Aorta (tissue), 5 donors: ENCODE results near the gene NAA60. TPM values are rescaled to one million over a fixed set of nuclear protein-coding genes. Genes with fewer than 3 reads are reported as not detected.

Experiments used
- ATAC-seq: fragments of 200-7000 bp; cut with Tn5 transposase; one replicate; pipeline ENCODE4 v1.9.1; 2022; ENCODE audit warnings: moderate library complexity; ENCODE audit not compliant: low FRiP score
- DNase-seq, 2 donors: peaks; one replicate each; pipeline ENCODE4 v3.0.0-alpha.2; 2020
- H3K27ac ChIP-seq, 2 donors: one replicate each; pipeline ENCODE4 v1.5.1; 2013; ENCODE audit warnings: low read length in 2 of 2, mild to moderate bottlenecking in 2 of 2, moderate library complexity in 2 of 2, control low read depth in 1 of 2, inconsistent platforms in 1 of 2, low read depth in 1 of 2
- H3K27me3 ChIP-seq, 2 donors: one replicate each; pipeline ENCODE4 v1.6.1; 2013; ENCODE audit warnings: control low read depth in 1 of 2, low read length in 1 of 2, mild to moderate bottlenecking in 1 of 2, moderate library complexity in 1 of 2; ENCODE audit not compliant: insufficient read depth in 2 of 2, control insufficient read depth in 1 of 2
- H3K36me3 ChIP-seq, 2 donors: one replicate each; pipeline ENCODE4 v1.6.1; 2013; ENCODE audit warnings: control low read depth in 1 of 2, low read length in 1 of 2, mild to moderate bottlenecking in 1 of 2; ENCODE audit not compliant: insufficient read depth in 2 of 2, control insufficient read depth in 1 of 2
- H3K4me1 ChIP-seq, 2 donors: one replicate each; pipeline ENCODE4 v1.6.1; 2013; ENCODE audit warnings: low read length in 2 of 2, control low read depth in 1 of 2, mild to moderate bottlenecking in 1 of 2, moderate library complexity in 1 of 2; ENCODE audit not compliant: insufficient read depth in 2 of 2, control insufficient read depth in 1 of 2
- H3K4me3 ChIP-seq, 2 donors: one replicate each; pipeline ENCODE4 v1.5.1; 2013; ENCODE audit warnings: low read length in 2 of 2, control low read depth in 1 of 2, mild to moderate bottlenecking in 1 of 2
- H3K9me3 ChIP-seq: one replicate; pipeline ENCODE4 v1.6.1; 2013; ENCODE audit warnings: mild to moderate bottlenecking, low read length; ENCODE audit not compliant: control insufficient read depth
- WGBS, 2 donors: extraction: QIAGEN DNeasy Blood & Tissue Kit; methylation state at CpG; one replicate each; pipeline ENCODE4 v1.1.7; 2013; 5-methylcytosine and 5-hydroxymethylcytosine counted together
- intact Hi-C, 2 donors: fragments of 100-400 bp; cut with DNase I; formaldehyde crosslinking; loops; one replicate each; pipeline versions ENCODE4 v1.14.2 to v1.15.0; 2022
- polyA plus RNA-seq, 2 donors: library from polyadenylated mRNA; stranded (reverse); fragments of 200-250 nt; gene quantifications; one replicate each; pipeline ENCODE4 v1.2.3, GENCODE V29; 2013
- total RNA-seq, 2 donors: library from RNA; stranded (reverse); fragmentation: NEBNext Ultra II Directional; extraction: Animal tissue kit (Norgen Biotek cat#: 25700); gene quantifications; one replicate each; pipeline ENCODE4 v1.2.1, GENCODE V29; 2021
- donor health status: healthy with polysubstance abuse.
- donor health status: Bipolar disorder and iron deficiency.
- donor health status: DM: no; HTN: no; CAD: no.
- donor health status: DM: no; HTN: no; CAD: no.
- donor health status: DM: yes; HTN: yes; CAD: no.

The NAA60 gene
- total and polyA plus RNA-seq, 4 donors, result 20.2 to 47.5 (median 35.7) TPM

DNA sequence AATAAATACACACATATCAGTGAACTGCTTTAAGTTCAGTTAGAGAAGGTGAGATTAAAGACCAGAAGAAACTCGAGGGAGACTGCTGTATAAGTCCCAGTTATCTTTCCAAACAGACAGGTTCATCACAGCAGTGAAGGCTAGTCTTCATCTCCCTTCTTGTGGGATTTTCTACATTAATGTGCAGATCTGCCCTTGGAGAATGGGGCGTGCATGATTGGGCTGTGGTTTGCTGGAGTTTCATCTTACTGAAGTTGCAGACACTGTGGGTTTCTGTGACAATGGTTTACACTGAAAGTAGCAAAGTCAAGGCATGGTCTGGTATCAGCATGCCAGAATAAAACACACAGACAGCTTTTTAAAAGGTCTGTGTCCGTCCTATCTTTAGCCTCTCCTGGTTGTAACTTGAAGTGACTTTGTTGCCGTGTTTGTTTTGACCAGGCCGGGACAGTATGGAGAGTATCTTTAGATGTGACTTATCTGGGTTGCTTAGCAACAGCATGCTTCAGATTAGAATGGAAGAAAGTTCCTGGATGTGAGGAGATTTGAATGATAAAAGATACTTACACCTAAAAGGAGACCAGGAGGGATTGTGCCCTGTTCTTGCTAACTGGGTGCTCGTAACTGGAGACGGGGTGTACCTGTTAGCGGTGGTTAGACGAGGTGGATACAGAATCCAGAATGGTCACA lies 16.1 kb downstream of the NAA60 start:
- H3K4me3 ChIP-seq, result peak overlapping the region in 1 of 2 donors; percentile 84
- 47 to 51% methylated on average over 9 of the region's 9 CpGs for WGBS, 2 donors
- DNase-seq (no peak), ATAC-seq (no peak)
- intact Hi-C loops, result loop anchor here (5.0 to 10.0 kb wide), 3 partner anchors 43 to 177 kb away; partner anchors contain the start of genes ZNF263 (in 2 of the 2) and CLUAP1 (in 1 of the 2)
- no peaks in the 10 kb centered on the region for H3K27me3 ChIP-seq
- H3K4me1 ChIP-seq, result no peaks in the 10 kb centered on the region
- no peaks in the 10 kb centered on the region for H3K9me3 ChIP-seq
- H3K27ac ChIP-seq, result no peak overlapping the region
- no peaks in the 10 kb centered on the region for H3K36me3 ChIP-seq

DNA sequence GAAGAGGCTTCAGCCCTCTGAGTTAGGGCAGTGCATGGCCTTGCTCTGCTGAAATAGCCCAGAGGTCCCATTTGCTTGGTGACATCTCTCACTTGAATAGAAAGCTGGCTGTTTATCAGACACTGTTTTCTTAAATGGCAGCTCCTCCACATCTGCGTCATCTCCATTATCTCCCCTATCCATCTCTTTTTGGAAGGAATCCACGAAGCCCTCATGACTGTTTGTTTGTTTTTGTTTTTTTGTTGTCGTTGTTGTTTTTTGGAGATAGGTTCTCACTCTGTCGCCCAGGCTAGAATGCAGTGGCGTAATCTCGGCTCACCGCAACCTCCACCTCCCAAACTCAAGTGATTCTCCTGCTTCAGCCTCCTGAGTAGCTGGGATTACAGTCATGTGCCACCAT lies 16.6 kb downstream of the NAA60 start:
- Histone ChIP-seq H3K9me3 (no peaks in the 10 kb centered on the region), H3K27me3 (no peaks in the 10 kb centered on the region), H3K27ac (no peak overlapping the region), H3K4me1 (no peaks in the 10 kb centered on the region), H3K4me3 (no peak overlapping the region), H3K36me3 (no peaks in the 10 kb centered on the region)
- peak in 1 of 2 donors; percentile 46 for DNase-seq
- intact Hi-C loops, result no loop called here
- no peak for ATAC-seq
- 86% methylated on average over 7 of the region's 7 CpGs for WGBS, 2 donors

DNA sequence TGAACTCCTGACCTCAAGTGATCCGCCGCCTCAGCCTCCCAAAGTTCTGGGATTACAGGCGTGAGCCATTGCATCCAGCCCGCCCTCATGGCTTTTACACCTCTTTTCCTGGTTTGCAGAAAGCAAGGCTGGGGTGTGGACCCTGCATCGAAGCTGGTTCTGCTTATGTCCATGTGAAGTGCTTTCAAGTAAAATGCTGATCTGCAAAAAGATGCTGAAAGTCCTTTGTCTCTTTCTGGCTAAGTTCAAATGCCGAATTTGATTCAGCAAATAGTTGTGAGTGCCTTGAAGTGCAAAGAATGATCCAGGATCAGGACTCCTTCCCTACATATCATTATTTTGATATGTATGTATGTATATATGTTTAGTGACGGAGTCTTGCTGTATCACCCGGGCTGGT lies 17.1 kb downstream of the NAA60 start:
- intact Hi-C loops, result no loop called here
- H3K36me3 ChIP-seq, result no peaks in the 10 kb centered on the region
- ATAC-seq (no peak), DNase-seq (no peak)
- H3K9me3 ChIP-seq, result no peaks in the 10 kb centered on the region
- WGBS, 2 donors, result 87 to 90% methylated on average over 8 of the region's 8 CpGs
- H3K27ac ChIP-seq, result no peak overlapping the region
- H3K27me3 ChIP-seq, result no peaks in the 10 kb centered on the region
- H3K4me1 ChIP-seq, result no peaks in the 10 kb centered on the region
- H3K4me3 ChIP-seq, result no peak overlapping the region

- 78 to 81% methylated on average over 8 of the region's 8 CpGs for WGBS, 2 donors
- no peaks in the 10 kb centered on the region for H3K36me3 ChIP-seq
- no peak overlapping the region for H3K27ac ChIP-seq
- H3K4me1 ChIP-seq, result no peaks in the 10 kb centered on the region
- no peak for ATAC-seq
- intact Hi-C loops, result no loop called here
- H3K9me3 ChIP-seq, result no peaks in the 10 kb centered on the region
- H3K27me3 ChIP-seq, result no peaks in the 10 kb centered on the region
- H3K4me3 ChIP-seq, result no peak overlapping the region
- peak in 1 of 2 donors; percentile 52 for DNase-seq
Observed at GRCh38 chr16:3461151-3461550, 17.7 kb downstream of the NAA60 start.

GRCh38 chr16:3465301-3465700 lies 21.8 kb downstream of the NAA60 start:
- no peak overlapping the region for H3K4me3 ChIP-seq
- no peaks in the 10 kb centered on the region for H3K36me3 ChIP-seq
- no peaks in the 10 kb centered on the region for H3K27me3 ChIP-seq
- no peak overlapping the region for H3K27ac ChIP-seq
- no peaks in the 10 kb centered on the region for H3K4me1 ChIP-seq
- WGBS, 2 donors, result 89 to 97% methylated on average over 12 of the region's 12 CpGs
- intact Hi-C loops, result no loop called here
- DNase-seq (peak in 1 of 2 donors; percentile 37), ATAC-seq (no peak)
- no peaks in the 10 kb centered on the region for H3K9me3 ChIP-seq

DNA sequence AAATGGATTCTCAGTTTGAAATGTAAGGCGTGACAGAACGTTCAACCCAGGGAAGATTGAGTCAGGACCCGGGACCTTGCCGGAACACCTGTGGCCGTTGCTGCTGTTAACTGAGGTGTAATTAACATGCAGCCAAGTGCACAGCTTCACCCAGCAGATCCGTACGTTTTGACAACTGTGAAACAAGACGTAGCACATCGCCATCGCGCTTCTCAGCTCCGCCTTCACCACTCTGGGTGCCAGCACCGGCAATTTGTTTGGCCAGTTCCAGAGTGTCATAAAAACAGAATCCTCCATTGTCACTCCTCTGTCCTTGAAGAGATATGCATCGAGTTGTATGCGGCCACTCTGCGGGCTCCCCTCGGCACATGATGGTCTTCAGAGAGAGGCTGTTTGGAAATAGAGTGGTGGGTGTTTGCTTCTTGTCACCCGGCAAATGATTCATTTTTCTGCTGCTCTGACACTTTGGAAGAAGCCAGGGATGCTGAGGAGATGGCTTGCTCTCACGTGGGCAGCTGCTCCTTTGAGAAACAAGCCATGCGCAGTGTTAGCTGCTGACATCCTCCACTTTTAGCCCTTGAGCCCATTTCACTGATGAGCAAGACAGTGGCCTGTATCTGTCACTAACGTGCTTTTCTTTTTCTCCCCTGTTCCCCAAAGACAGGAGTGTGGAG lies 22.6 kb downstream of the NAA60 start:
- H3K36me3 ChIP-seq, result no peaks in the 10 kb centered on the region
- no peak overlapping the region for H3K27ac ChIP-seq
- intact Hi-C loops, result no loop called here
- H3K4me3 ChIP-seq, result no peak overlapping the region
- DNase-seq, result peak in 1 of 2 donors; percentile 54
- no peaks in the 10 kb centered on the region for H3K27me3 ChIP-seq
- no peaks in the 10 kb centered on the region for H3K4me1 ChIP-seq
- no peaks in the 10 kb centered on the region for H3K9me3 ChIP-seq
- no peak for ATAC-seq
- 85 to 86% methylated on average over 21 of the region's 21 CpGs for WGBS, 2 donors

DNA sequence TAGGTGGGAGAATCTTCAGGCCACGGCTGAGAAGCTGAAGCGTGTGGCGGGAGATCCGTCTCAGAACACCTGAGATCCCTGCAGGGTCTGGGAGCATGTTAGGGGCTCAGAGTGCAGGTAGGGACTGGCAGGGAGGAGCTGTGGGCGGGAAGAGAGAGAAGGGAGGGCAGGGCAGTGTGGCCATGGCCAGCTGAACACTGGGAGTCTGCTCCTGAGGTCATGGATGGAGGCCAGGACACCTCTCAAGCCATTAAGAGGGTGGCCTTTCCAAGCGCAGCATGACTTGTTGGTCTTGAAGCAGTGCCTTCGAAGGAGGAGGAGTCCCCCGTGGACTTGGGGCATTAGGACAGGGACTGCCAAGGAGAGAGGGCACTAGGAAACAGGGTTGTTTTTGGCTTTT lies 23.7 kb downstream of the NAA60 start:
- no peak for ATAC-seq

GRCh38 chr16:3467921-3468320 lies 24.4 kb downstream of the NAA60 start:
- Histone ChIP-seq H3K27ac (no peak overlapping the region), H3K27me3 (no peaks in the 10 kb centered on the region), H3K36me3 (no peaks in the 10 kb centered on the region), H3K9me3 (no peaks in the 10 kb centered on the region), H3K4me1 (no peaks in the 10 kb centered on the region), H3K4me3 (no peak overlapping the region)
- ATAC-seq (no peak), DNase-seq (no peak)
- intact Hi-C loops, result no loop called here
- WGBS, 2 donors, result 83 to 84% methylated on average over 4 of the region's 4 CpGs

More for the DNA sequence above, 23.7 kb downstream of the NAA60 start:
- H3K4me3 ChIP-seq, result no peak overlapping the region
- no peaks in the 10 kb centered on the region for H3K27me3 ChIP-seq
- WGBS, 2 donors, result 91 to 94% methylated on average over 8 of the region's 8 CpGs
- DNase-seq, result no peak
- H3K9me3 ChIP-seq, result no peaks in the 10 kb centered on the region
- H3K27ac ChIP-seq, result no peak overlapping the region
- intact Hi-C loops, result no loop called here
- no peaks in the 10 kb centered on the region for H3K36me3 ChIP-seq
- no peaks in the 10 kb centered on the region for H3K4me1 ChIP-seq

DNA sequence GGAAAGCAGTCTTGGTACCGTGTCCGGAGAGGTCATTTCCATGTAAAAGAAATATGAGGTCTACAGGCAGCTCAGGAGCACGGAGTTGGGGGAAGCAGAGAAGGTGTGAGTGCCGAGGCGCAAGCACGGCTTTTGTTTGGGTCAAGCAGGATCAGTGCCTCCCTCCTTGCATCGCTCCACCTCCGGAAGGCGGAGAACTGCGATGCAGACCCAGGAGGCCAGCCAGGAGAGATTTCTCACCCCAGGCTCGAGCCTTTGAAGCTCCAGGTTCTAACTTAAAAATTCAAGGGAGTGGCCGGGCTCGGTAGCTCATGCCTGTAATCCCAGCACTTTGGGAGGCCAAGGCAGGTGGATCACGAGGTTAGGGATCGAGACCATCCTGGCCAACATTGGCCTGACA lies 25.0 kb downstream of the NAA60 start:
- Histone ChIP-seq H3K9me3 (no peaks in the 10 kb centered on the region), H3K27me3 (no peaks in the 10 kb centered on the region), H3K27ac (no peak overlapping the region), H3K4me3 (no peak overlapping the region), H3K4me1 (no peaks in the 10 kb centered on the region), H3K36me3 (no peaks in the 10 kb centered on the region)
- ATAC-seq (no peak), DNase-seq (peak in 1 of 2 donors; percentile 42)
- 46 to 59% methylated on average over 15 of the region's 15 CpGs for WGBS, 2 donors
- intact Hi-C loops, result no loop called here
